HG03097 (cell line): ENCODE results near the gene FBXW11.

Experiments used
- ATAC-seq: cut with Tn5 transposase; IDR thresholded peaks from one replicate; pipeline ENCODE4 v1.9.1; 2021; ENCODE audit not compliant: unreplicated experiment, low FRiP score

The FBXW11 gene

GRCh38 chr5:171847026-171847425, 159.4 kb downstream of the FBXW11 start:
- no peak for ATAC-seq

- ATAC-seq, result no peak
These were observed 160.1 kb downstream of the FBXW11 start for GRCh38 chr5:171846323-171846722.

GRCh38 chr5:171845857-171846256, 160.6 kb downstream of the FBXW11 start:
- ATAC-seq, result no peak

GRCh38 chr5:171845040-171845630, 161.3 kb downstream of the FBXW11 start:
- no peak for ATAC-seq

- ATAC-seq, result no peak
These were observed 163.6 kb downstream of the FBXW11 start for GRCh38 chr5:171842777-171843328.

- no peak for ATAC-seq
These were observed 164.3 kb downstream of the FBXW11 start for GRCh38 chr5:171841984-171842776.

GRCh38 chr5:171840711-171841522, 165.5 kb downstream of the FBXW11 start:
- no peak for ATAC-seq

- no peak for ATAC-seq
These were observed 166.4 kb downstream of the FBXW11 start for GRCh38 chr5:171840066-171840465.

GRCh38 chr5:171839112-171839511, 167.3 kb downstream of the FBXW11 start:
- ATAC-seq, result no peak

GRCh38 chr5:171838066-171838465, 168.4 kb downstream of the FBXW11 start:
- ATAC-seq, result no peak

- no peak for ATAC-seq
These were observed 168.9 kb downstream of the FBXW11 start for GRCh38 chr5:171837522-171837921.

GRCh38 chr5:171835066-171835465, 171.4 kb downstream of the FBXW11 start:
- ATAC-seq, result no peak

GRCh38 chr5:171834461-171834860, 172.0 kb downstream of the FBXW11 start:
- no peak for ATAC-seq

GRCh38 chr5:171832775-171833174, 173.7 kb downstream of the FBXW11 start:
- no peak for ATAC-seq

- no peak for ATAC-seq
These were observed 175.8 kb downstream of the FBXW11 start for GRCh38 chr5:171830686-171831085.

- no peak for ATAC-seq
These were observed 179.3 kb downstream of the FBXW11 start for GRCh38 chr5:171827162-171827561.

- ATAC-seq, result no peak
These were observed 180.3 kb downstream of the FBXW11 start for GRCh38 chr5:171826132-171826531.

- no peak for ATAC-seq
These were observed 181.4 kb downstream of the FBXW11 start for GRCh38 chr5:171825051-171825450.

- no peak for ATAC-seq
These were observed 183.2 kb downstream of the FBXW11 start for GRCh38 chr5:171823269-171823668.

GRCh38 chr5:171821286-171821685, 185.2 kb downstream of the FBXW11 start:
- ATAC-seq, result no peak

- no peak for ATAC-seq
These were observed 185.9 kb downstream of the FBXW11 start for GRCh38 chr5:171820561-171820960.
